Right ventricle myocardium inferior (tissue), 1 donor: ENCODE data around the gene TMX4. TPM values are rescaled to one million over a fixed set of nuclear protein-coding genes. Genes with fewer than 3 reads are reported as not detected.

Experiments used
- total RNA-seq: library from RNA; stranded (reverse); fragmentation: NEBNext Ultra II Directional; extraction: Animal tissue kit (Norgen Biotek cat#: 25700); gene quantifications from one replicate; pipeline ENCODE4 v1.2.1, GENCODE V29; 2021
- donor health status: DM: no; HTN: yes; CAD: no; lungs with severe emphysema.

Gene TMX4
- total RNA-seq, 1 donor from 2014 or later, result 114 TPM

Other genes starting within 250 kb of the TMX4 start
- not detected for gene HAO1, start 79.3 kb downstream of the TMX4 start, total RNA-seq
- 7.2 TPM for gene PLCB1, start 112.5 kb upstream of the TMX4 start, total RNA-seq